Measurements from ENCODE around the gene ACO1. TPM values are rescaled to one million over a fixed set of nuclear protein-coding genes. Genes with fewer than 3 reads are reported as not detected.
A peak's percentile ranks its signal among the peaks of the same experiment; 100 is the strongest.

The ACO1 gene
- total RNA-seq, 1 donor from 2014 or later, result 54.1 TPM

DNA sequence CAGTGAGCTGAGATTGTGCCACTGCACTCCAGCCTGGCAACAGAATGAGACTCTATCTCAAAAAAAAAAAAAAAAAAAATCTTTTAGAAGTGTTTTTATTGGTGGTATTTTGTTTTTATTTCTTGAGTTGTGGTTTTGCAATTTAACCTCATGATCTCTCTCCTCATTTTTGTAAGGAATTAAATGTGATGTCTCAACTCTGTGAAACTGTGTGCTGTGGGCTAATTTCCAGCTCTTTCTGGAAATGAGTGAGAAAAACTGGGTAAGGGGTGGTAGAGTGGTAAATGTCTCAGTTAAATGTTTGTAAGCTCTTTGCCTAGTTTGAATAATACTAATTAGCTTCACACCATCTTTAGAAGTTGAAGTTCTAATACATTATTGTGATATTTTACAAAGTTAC, 29.0 kb downstream of the ACO1 start:
- DNase-seq (ENCODE audit: extremely low read depth, low read depth, low spot score), result no peak

DNA sequence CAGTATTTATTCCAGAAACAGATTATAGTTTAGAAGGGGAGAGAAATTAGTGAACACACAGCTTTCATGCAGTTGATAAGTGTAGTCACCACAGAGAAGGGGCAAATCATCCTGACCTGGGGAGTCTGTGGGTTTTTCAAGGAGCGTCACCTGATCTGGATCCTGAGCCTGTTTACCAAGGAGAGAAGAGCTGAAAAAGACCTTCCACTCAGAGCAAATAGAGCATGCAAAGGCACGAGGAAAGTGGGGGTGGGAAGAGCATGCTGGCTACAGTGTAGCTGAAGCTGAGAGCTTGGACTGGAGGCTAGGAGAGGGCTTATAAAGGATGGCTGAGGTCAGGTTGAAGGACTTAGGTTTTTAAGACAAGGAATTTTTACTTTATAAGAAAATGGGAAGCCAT, 30.4 kb downstream of the ACO1 start:
- DNase-seq (ENCODE audit: extremely low read depth, low read depth, low spot score), result no peak

DNA sequence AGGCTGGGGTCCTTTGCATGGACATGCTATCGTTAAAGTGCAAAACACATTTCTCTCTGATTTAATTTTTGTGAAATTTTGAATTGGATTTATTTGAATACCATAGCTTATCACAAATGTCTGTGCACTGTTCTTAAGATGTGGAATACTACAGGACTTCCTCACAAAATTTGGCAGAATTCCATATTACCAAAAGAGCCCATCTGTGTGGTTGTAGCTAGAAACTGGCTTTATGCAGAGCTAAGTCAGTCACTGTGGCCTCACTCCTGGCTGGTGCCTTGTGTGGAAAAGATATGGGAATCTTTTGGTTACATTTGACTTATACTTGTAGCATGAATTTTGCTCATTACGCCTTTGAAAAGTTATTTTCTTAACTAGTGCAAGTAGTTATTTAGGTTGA, 35.5 kb downstream of the ACO1 start:
- no peak for DNase-seq (ENCODE audit: extremely low read depth, low read depth, low spot score)

DNA sequence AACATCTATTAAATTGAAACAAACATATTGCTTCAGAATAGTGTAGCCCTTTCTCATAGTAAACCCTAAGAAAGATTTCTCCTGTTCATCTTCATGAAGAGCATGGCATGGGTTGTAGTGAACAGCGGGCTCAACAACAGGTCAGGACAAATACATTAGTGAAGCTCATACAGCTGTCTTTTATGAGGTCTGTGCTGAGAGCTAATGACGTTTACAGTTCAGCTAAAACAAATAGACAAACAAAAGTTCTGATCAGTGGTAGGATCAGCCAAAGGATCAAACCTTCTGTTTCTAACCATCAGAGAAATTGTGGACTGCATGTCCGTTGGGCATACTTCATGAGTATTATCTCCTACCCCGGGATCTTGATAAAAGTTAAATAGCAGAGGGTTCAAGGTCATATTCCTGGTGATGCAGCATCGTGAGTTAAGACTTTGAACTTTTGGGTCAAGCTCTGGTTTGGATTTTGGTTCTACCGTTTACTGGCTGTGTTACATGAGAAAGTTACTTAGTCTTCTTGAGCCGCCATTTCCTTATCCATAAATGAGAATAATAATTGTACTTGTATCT, 37.9 kb downstream of the ACO1 start:
- no peak for DNase-seq (ENCODE audit: extremely low read depth, low read depth, low spot score)

DNA sequence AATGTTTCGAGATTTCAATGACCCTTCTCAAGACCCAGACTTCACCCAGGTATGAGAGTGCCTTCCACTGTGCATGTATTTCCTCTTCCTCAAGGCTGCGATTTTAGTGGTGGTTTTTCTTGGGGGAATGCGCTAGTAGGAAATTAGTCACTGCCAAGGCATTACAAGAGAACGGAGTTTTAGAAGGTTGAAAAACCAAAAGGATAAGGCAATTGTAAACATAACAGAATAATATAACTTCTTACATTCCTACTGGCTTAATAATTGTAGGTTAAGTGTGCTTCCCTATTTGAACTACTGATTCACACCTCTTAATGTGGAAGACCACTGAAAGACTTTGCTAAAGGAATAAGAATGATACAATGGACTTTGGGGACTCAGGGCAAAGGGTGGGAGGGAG, 38.9 kb downstream of the ACO1 start:
- DNase-seq (ENCODE audit: extremely low read depth, low read depth, low spot score), result peak; percentile 57

DNA sequence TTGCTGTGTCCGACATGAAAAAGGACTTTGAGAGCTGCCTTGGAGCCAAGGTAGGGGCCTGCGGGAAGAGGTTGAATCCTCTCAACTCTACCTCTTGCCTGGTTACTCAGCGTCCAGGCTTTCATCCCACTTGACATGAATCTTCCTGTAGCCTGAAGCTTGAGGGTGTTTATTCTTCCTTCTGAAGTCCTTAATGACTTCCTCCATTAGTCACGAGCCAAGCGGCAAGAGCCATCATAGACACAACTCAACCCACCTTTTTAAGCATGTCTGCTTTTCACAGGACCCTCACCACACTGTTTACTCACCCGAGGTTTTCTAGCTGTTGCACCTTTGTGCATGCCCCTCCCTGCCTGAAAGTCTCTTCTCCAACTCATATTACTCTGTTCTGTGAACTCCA, 40.2 kb downstream of the ACO1 start:
- no peak for DNase-seq (ENCODE audit: extremely low read depth, low read depth, low spot score)

DNA sequence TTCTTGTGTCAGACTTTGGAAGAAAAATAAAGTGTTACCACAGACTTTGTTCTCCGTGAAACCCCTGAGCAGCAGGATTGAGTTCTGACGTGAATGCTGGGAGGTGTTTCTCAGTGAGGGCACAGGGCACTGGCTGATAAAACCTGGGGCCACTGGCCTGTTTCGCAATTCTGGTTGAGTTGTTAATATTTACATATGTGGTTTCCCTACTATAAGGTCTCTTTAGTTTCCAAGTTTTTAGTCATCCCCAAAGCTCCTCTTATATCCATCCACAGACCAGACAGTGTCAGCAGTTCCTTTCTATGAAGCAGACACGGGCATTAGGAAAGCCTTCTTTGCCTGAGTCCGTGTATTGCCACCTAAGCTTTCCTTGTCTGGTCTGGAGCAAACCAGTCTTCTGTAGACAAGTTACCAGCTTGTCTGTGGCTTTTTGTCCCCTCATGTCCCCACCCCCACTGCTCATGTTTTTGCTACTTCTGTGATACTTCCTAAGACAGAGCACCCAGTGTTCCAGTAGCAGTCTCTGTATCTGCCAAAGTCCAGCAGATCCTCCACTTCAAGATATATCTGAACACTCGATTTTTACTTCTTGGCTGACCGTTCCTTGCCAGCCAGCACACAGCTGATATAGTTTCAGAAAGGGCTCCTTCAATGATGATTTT, 42.0 kb downstream of the ACO1 start:
- DNase-seq (ENCODE audit: extremely low read depth, low read depth, low spot score), result no peak

DNA sequence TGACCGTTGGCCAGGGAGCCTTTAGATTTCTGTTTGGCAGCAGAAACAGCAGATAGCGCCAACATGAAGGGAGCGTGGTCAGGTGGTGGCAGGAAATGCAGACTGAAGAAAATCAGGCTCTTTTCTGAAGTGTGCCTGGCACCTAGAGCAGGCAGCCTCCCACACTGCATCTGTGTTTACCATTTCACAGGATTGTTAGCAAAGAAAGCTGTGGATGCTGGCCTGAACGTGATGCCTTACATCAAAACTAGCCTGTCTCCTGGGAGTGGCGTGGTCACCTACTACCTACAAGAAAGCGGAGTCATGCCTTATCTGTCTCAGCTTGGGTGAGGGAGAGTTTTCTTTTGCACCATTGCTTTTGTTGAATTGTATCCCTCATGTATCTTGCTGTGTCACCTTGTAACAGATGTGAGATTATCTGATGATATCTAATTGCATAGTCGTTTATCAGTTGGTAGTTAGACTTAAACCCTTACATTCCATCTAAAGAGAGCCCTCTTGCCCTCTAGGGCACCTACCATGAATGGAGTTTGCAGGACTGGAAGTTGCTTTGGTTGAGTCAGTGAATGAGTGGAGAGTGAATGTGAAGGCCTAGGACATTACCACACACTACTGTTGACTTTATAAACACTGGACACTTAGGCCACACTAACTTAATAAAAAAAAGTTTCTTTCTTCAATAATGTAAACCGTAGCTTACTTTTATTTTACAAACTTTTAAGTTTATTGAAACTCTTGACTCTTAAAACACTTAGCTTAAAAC, 42.8 kb downstream of the ACO1 start:
- DNase-seq (ENCODE audit: extremely low read depth, low read depth, low spot score), result no peak

DNA sequence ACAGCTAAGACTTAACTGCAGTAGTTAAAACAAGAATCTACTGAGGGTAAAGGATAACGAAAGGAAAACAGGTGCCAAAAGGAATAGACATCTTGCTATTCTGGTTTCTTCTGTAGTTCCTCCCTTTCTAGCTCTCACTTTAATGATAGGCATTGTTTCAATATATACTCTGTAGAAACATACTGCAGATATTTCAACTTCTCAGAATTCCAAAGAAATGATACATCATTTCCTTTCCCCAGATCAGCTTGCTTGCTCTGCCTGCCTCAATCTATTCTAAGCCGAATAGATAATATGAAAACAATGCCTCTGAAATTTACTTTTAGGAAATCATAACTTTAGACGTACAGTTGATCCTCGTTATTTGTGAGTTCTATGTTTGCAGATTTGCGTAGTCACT, 46.3 kb downstream of the ACO1 start:
- peak; percentile 45 for DNase-seq (ENCODE audit: extremely low read depth, low read depth, low spot score)

DNA sequence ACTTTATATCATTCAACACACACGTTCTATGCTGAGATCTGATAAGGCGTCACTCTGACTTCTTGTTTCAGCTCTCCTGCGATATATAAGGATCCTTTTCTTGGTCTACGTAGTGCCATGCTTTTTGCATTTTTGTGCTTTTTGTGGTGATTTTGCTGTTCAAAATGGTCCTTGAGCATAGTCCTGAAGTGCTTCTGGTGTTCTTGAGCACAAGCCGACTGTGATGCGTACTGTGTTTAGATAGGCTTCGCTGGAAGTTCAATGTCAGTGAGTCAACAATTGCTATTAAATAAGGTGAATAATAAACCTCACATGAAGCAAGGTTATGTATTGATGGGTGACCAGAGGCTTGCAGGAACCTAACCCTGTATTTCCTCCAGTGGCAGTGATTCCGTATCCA, 46.8 kb downstream of the ACO1 start:
- peak; percentile 42 for DNase-seq (ENCODE audit: extremely low read depth, low read depth, low spot score)

DNA sequence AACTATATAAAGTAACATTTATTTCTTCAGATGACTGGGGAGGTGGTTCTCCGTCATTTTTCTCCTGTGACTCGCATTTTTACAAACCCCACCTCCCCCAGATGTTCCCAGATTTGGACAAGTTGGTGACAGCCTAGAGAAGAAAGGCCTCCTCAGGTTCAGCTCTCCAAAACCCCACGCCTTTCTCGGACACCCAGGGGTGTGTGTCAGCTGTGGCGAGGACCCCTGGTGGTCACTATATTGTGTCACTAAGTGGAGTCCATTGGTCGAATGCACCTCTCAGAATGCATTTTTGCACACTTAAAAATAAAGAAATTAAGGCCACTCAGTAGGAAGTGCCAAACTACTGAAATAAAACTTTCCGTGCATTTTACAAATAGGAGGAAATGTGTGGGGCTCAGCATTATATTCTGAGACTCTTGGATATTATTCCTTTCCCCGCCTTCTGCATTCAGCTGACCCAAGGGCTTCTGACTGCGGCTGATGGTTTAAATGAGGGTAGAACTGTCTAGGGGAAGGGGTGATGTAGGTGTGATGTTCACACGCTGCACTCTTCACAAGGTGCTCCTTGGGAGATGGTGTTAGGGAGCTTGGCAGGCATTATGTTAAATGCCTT, 47.6 kb downstream of the ACO1 start:
- DNase-seq (ENCODE audit: extremely low read depth, low read depth, low spot score), result no peak

DNA sequence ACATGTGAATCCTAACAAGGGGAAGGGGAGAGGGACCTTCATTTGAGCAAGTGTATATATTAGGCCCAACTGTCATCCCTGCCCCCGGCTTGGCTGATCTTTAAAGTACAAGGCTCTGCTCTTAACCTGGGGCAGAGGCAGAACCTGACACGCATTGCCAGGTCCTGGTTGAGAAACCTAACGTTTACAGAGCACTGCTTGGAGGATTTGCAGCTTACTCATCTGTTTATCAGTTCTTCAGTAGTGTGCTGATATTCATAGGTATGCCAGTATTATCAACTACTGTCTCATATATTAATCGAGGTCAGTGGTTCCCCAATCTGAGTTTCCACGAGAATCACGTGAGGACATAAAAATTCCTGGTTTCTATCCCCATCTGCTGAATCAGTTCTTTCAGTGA, 50.4 kb downstream of the ACO1 start:
- DNase-seq (ENCODE audit: extremely low read depth, low read depth, low spot score), result no peak

DNA sequence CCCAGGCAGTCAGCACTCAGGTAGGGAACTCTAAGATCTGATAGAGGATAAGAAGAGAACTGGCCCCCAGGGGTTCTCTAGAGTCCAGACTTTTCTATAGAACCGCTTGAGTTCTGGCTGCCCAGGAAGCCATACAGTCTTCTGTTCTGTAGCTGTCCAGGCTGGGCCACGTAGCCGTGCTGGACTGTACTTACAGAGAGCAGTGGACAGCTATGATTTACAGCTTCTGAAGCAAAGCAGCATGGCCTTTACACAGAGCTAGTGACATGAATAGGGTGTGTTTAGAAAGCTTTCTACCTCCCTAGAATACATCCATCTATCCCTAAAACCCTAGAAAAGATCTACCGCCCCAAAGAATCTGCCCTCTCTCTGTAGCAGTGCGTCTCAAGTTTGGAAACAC, 57.2 kb downstream of the ACO1 start:
- DNase-seq (ENCODE audit: extremely low read depth, low read depth, low spot score), result no peak

DNA sequence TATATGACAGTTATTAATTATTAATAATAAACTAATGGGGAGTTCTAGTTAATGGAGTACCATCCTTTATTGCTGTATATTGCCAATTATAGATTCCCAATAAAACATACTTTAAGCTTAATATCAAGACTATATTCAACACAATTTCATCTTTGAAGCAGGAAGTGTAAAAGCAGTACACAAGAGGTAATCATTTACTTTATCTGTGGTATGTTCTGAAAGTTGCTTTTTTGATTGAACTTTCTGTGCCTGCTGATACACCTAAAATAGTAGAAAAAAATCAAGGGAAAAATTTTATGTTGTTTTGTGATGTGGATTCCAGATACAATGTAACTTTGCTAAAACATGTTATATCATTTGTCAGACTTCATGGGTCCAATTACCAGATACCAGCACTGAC, 58.0 kb downstream of the ACO1 start:
- no peak for DNase-seq (ENCODE audit: extremely low read depth, low read depth, low spot score)

DNA sequence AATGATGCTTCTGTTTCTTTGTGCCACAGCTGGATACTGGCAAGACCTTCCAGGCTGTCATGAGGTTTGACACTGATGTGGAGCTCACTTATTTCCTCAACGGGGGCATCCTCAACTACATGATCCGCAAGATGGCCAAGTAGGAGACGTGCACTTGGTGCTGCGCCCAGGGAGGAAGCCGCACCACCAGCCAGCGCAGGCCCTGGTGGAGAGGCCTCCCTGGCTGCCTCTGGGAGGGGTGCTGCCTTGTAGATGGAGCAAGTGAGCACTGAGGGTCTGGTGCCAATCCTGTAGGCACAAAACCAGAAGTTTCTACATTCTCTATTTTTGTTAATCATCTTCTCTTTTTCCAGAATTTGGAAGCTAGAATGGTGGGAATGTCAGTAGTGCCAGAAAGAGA, 65.5 kb downstream of the ACO1 start:
- no peak for DNase-seq (ENCODE audit: extremely low read depth, low read depth, low spot score)

DNA sequence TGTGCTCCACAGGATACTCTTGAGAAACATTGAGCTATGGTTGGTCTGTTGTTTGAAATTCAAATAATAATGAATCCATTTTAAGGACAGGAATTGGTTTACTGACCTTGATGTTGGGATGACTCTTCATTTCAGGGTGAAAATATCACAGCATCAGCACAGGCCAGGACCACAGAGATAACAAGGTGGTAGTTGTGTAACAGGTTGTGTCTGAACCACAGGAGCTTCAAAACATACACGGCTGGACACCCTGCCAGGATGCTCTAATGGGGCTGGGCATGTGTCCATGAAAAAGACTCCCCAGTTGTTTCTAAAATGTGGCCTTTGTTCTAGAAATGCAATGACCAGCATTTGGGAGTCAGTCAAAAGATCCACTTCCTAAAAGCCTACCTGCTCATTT, 69.8 kb downstream of the ACO1 start:
- DNase-seq (ENCODE audit: extremely low read depth, low read depth, low spot score), result no peak

DNA sequence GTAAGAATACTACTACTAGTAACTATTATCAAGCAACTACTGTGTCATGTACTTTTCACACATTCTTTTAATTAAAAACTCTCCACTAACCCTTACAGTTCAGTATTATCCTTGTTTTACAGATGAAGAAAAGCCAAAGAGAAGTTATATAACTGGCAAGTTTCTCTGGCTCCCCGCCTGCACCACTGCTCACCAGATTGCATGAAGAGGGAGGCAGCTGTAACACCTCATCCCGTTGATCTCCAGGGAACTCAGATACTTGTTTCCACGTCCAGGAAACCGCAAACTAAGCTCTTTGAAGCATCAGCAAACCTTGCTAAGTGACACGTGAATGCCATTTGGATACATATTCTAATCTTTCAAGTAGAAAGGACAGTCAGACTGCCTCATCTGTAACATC, 71.3 kb downstream of the ACO1 start:
- DNase-seq (ENCODE audit: extremely low read depth, low read depth, low spot score), result no peak

DNA sequence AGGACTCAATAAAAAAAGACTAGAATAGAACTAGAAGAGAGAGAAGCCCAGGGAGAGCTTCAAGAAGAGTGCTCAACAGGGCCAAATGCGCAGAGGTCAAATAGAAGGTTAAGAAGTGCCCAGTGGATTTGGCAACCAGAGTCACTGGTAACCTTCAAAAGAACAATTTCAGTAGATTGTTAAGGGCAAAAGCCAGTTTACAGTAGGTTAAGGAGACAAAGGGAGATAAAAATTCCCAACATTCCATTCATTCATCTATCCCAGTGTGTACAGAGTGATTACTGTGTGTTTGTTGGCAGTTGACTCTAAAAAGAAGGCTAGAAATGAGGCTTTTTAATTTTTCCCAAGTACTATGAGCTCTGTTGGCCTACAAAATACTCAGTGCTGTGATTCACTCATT, 72.1 kb downstream of the ACO1 start:
- DNase-seq (ENCODE audit: extremely low read depth, low read depth, low spot score), result no peak

DNA sequence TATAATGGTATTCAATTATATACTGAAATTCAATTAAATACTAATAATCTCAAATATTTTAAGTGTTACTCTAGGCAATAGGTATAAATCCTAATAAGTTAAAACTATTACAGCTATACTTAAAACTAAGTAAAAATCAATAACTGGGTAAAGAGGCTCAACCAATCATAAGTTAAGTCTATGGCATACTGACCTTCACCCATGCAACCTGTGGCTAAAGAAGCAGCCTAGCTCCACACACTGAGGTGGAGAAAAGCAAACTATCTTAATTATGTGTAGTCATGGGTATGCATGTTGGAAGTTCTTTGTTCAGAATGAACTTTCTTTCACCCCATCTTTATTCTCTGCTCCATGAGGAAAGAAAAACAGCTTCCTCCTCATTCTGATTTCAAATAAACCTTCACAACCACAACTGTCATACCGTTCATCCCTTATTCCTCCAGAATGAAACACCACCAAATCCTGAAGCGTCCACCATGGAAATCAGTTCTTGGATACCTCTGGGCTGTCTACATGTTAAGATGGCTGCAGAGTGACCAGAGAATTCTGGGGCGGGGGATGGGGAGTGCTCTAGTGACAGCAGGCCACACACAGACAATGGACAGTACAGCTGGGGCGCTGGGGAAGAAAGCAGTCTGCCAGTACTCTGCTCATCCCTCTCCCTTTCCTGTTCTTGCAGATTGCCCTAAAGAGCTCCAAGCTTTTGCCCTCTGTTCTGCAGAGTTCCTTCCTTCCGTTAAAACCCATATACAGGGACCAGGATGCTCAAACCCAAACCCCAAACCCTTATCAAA, 79.3 kb downstream of the ACO1 start:
- no peak for DNase-seq (ENCODE audit: extremely low read depth, low read depth, low spot score)

DNA sequence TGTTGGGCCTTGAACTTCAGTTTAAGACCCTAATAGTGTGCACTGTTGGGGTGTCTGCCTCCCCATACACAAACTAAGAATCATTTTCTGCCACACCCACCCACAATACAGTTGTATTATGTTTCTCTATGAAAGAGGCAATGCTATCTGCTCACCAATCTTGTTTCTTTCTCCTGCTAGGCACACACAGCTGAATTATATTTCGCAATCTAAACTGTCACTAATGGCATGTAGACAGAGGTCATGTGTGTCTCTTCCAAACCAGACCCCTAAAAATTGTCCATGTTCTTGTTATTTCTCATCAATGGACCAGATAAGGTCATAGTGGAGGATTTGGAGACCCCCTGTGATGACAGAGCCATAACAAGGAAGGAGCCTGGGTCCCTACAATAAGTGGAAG, 84.3 kb downstream of the ACO1 start:
- DNase-seq (ENCODE audit: extremely low read depth, low read depth, low spot score), result no peak

DNA sequence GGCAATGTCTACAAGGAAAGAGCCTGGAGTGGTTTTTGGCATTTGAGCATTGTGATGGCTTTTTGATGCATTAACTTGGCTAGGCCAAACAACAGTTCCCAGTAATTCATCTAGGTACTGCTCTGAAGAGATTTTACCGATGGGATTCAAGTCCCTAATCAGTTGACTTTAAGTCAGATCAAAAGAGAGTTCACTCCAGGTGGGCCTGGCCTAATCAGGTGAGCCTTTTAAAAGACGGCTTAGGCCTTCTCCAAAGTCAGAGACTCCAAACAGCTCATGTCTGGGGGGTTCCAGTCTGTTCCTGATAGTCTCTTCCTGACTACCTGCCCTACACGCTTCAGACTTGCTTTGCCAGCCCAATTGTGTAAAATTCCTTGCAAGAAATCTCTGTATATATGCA, 87.9 kb downstream of the ACO1 start:
- no peak for DNase-seq (ENCODE audit: extremely low read depth, low read depth, low spot score)
